HCT116 (cell line): ENCODE results near the gene TMEM132D. TPM values are rescaled to one million over a fixed set of nuclear protein-coding genes. Genes with fewer than 3 reads are reported as not detected.

Experiments
- ATAC-seq: fragments of 200-7000 bp; cut with Tn5 transposase; 2 replicates; pipeline ENCODE4 v1.9.1; 2020; ENCODE audit warnings: mild to moderate bottlenecking, moderate library complexity
- BruUV-seq: library from RNA; stranded (reverse); fragments of 400-500 nt; replicated peaks from 2 replicates; lab custom pipeline; 2021; lab: Mats Ljungman, UMichigan
- CTCF ChIA-PET: fragments of 300-600 bp; sonication (Branson Sonifier 250); formaldehyde crosslinking; loops from one replicate; lab custom pipeline; 2021; ENCODE audit warnings: antibody characterized with exemption; lab: Charles Lee
- POLR2A ChIA-PET: fragments of 300-600, 350-600 bp; sonication (Branson Sonifier 250); formaldehyde crosslinking; loops from one replicate; lab custom pipeline; 2021; ENCODE audit warnings: antibody characterized with exemption; lab: Charles Lee
- RAD21 ChIA-PET, 2 experiments: fragments of 300-600 bp; sonication (Branson Sonifier 250); formaldehyde crosslinking; loops; one replicate each; lab custom pipeline; 2023; ENCODE audit warnings: low total read pairs in 2 of 2; ENCODE audit not compliant: uncharacterized antibody in 2 of 2, unreplicated experiment in 2 of 2, low non-redundant PET in 1 of 2; lab: Charles Lee
- DNase-seq: peaks from one replicate; pipeline ENCODE4 v3.0.0-alpha.2; 2010; ENCODE audit warnings: low read depth, low spot score
- H2AFZ ChIP-seq: fragments of 200-600 bp; shearing (Covaris generic), sonication (generic); 2 replicates; pipeline ENCODE4 v1.6.1; 2017; ENCODE audit warnings: low read depth, mixed run types, mixed read lengths, antibody characterized with exemption, low read length; ENCODE audit not compliant: poor library complexity, severe bottlenecking
- H3K27ac ChIP-seq: 2 replicates; pipeline ENCODE4 v1.5.1; 2012; ENCODE audit warnings: low read depth, low read length
- H3K27me3 ChIP-seq: fragments of 200-600 bp; sonication (generic); 2 replicates; pipeline ENCODE4 v1.6.1; 2016; ENCODE audit warnings: mixed run types, low read length, mixed read lengths; ENCODE audit not compliant: insufficient read depth
- H3K36me3 ChIP-seq, 2 experiments: fragments of 200-500 bp in 1 of 2; fragments of 200-600 bp in 1 of 2; sonication (Bioruptor generic) in 1 of 2; sonication (generic) in 1 of 2; 2 replicates each; pipeline versions ENCODE4 v1.5.1 to v1.6.1; 2014 to 2016; ENCODE audit warnings: low read length in 2 of 2, inconsistent platforms in 1 of 2, mixed read lengths in 1 of 2, mixed run types in 1 of 2; ENCODE audit not compliant: insufficient read depth in 2 of 2, control insufficient read depth in 1 of 2
- H3K4me1 ChIP-seq, 2 experiments: fragments of 200-600 bp in 1 of 2; sonication (generic) in 1 of 2; 2 replicates each; pipeline versions ENCODE4 v1.5.1 to v1.6.1; 2012 to 2017; ENCODE audit warnings: low read length in 2 of 2, inconsistent platforms in 1 of 2, mild to moderate bottlenecking in 1 of 2, mixed read lengths in 1 of 2, mixed run types in 1 of 2, moderate library complexity in 1 of 2; ENCODE audit not compliant: insufficient read depth in 2 of 2, control insufficient read depth in 1 of 2
- H3K4me2 ChIP-seq: fragments of 200-600 bp; sonication (generic); 2 replicates; pipeline ENCODE4 v1.6.1; 2017; ENCODE audit warnings: mixed run types, low read length, mixed read lengths
- H3K4me3 ChIP-seq, 2 experiments: fragments of 200-600 bp in 1 of 2; sonication (generic) in 1 of 2; replicated peaks in 1 of 2; 2 replicates each; pipeline ENCODE4 v1.5.1; 2011 to 2016; ENCODE audit warnings: low read length in 2 of 2, control low read depth in 1 of 2, low read depth in 1 of 2, mild to moderate bottlenecking in 1 of 2, mixed read lengths in 1 of 2, mixed run types in 1 of 2
- H3K79me2 ChIP-seq: fragments of 200-600 bp; sonication (generic); 2 replicates; pipeline ENCODE4 v1.6.1; 2017; ENCODE audit warnings: mild to moderate bottlenecking, mixed run types, low read length, moderate library complexity, mixed read lengths; ENCODE audit not compliant: insufficient read depth
- H3K9ac ChIP-seq: fragments of 200-600 bp; sonication (generic); 2 replicates; pipeline ENCODE4 v1.6.1; 2016; ENCODE audit warnings: low read length, mixed read lengths
- H3K9me2 ChIP-seq: fragments of 200-600 bp; sonication (generic), shearing (Covaris generic); 2 replicates; pipeline ENCODE4 v1.6.1; 2017; ENCODE audit warnings: mixed run types, mild to moderate bottlenecking, moderate library complexity; ENCODE audit not compliant: insufficient read depth
- H3K9me3 ChIP-seq, 2 experiments: fragments of 200-500 bp in 1 of 2; fragments of 200-600 bp in 1 of 2; sonication (Bioruptor generic) in 1 of 2; sonication (generic) in 1 of 2; 2 replicates each; pipeline ENCODE4 v1.6.1; 2014 to 2017; ENCODE audit warnings: low read length in 2 of 2, mixed read lengths in 2 of 2, inconsistent platforms in 1 of 2, low read depth in 1 of 2, mild to moderate bottlenecking in 1 of 2, mixed run types in 1 of 2, moderate library complexity in 1 of 2; ENCODE audit not compliant: control insufficient read depth in 1 of 2, insufficient read depth in 1 of 2
- H4K20me1 ChIP-seq: fragments of 200-600 bp; sonication (generic), shearing (Covaris generic); 2 replicates; pipeline ENCODE4 v1.6.1; 2017; ENCODE audit warnings: mixed run types, mild to moderate bottlenecking, moderate library complexity; ENCODE audit not compliant: insufficient read depth
- ATF3 ChIP-seq: IDR thresholded peaks from 2 replicates; pipeline ENCODE4 v1.6.1; 2012
- CBX3 ChIP-seq: IDR thresholded peaks from 2 replicates; pipeline ENCODE4 v1.6.1; 2012; ENCODE audit warnings: low read depth
- CEBPB ChIP-seq: IDR thresholded peaks from 2 replicates; pipeline ENCODE4 v1.6.1; 2012; ENCODE audit warnings: low read depth
- CTCF ChIP-seq, 3 experiments: fragments of 200-600 bp in 1 of 3; sonication (generic) in 1 of 3; IDR thresholded peaks in 2 of 3; conservative IDR thresholded peaks in 1 of 3; 2 replicates each; pipeline ENCODE4 v1.5.1; 2012 to 2017; ENCODE audit warnings: low read depth in 2 of 3, low read length in 2 of 3, antibody characterized with exemption in 1 of 3, borderline replicate concordance in 1 of 3, control low read depth in 1 of 3, mild to moderate bottlenecking in 1 of 3, mixed read lengths in 1 of 3, mixed run types in 1 of 3, moderate library complexity in 1 of 3; ENCODE audit not compliant: insufficient read depth in 1 of 3
- EGR1 ChIP-seq: IDR thresholded peaks from 2 replicates; pipeline ENCODE4 v1.6.1; 2012; ENCODE audit warnings: low read depth
- ELF1 ChIP-seq: IDR thresholded peaks from 2 replicates; pipeline ENCODE4 v1.6.1; 2012; ENCODE audit warnings: low read depth, borderline replicate concordance
- EZH2 ChIP-seq: fragments of 200-600 bp; sonication (generic); IDR thresholded peaks from 2 replicates; pipeline ENCODE4 v1.6.1; 2017; ENCODE audit warnings: antibody characterized with exemption, mixed run types
- EZH2phosphoT487 ChIP-seq: fragments of 200-600 bp; IDR thresholded peaks from 2 replicates; pipeline ENCODE4 v1.6.1; 2018; ENCODE audit warnings: antibody characterized with exemption, borderline replicate concordance
- FOSL1 ChIP-seq: IDR thresholded peaks from 2 replicates; pipeline ENCODE4 v1.6.1; 2012; ENCODE audit warnings: low read depth
- JUND ChIP-seq: IDR thresholded peaks from 2 replicates; pipeline ENCODE4 v1.6.1; 2012
- POLR2A ChIP-seq: IDR thresholded peaks from 2 replicates; pipeline ENCODE4 v1.7.0; 2011; ENCODE audit warnings: borderline replicate concordance; ENCODE audit not compliant: insufficient read depth, insufficient read length; ENCODE audit errors: extremely low read depth
- RAD21 ChIP-seq: IDR thresholded peaks from 2 replicates; pipeline ENCODE4 v1.6.1; 2012; ENCODE audit warnings: low read depth, mild to moderate bottlenecking
- REST ChIP-seq: IDR thresholded peaks from 2 replicates; pipeline ENCODE4 v1.6.1; 2012; ENCODE audit warnings: low read depth
- SIN3A ChIP-seq: IDR thresholded peaks from 2 replicates; pipeline ENCODE4 v1.6.1; 2012; ENCODE audit warnings: low read depth
- SRF ChIP-seq: IDR thresholded peaks from 2 replicates; pipeline ENCODE4 v1.6.1; 2012; ENCODE audit warnings: low read depth
- TCF7L2 ChIP-seq: IDR thresholded peaks from 2 replicates; pipeline ENCODE4 v1.7.0; 2011; ENCODE audit warnings: borderline replicate concordance, inconsistent platforms; ENCODE audit not compliant: insufficient read depth, insufficient read length; ENCODE audit errors: extremely low read depth
- ZFX ChIP-seq: fragments of 450-650 bp; IDR thresholded peaks from 2 replicates; pipeline ENCODE4 v1.6.1; 2017
- intact Hi-C: fragments of 100-400 bp; cut with micrococcal nuclease; formaldehyde crosslinking; loops from 2 replicates; pipeline ENCODE4 v1.10.0; 2022
- total RNA-seq: library from RNA; stranded (reverse); gene quantifications from one replicate; pipeline ENCODE4 v1.2.1, GENCODE V29; 2021; ENCODE audit not compliant: unreplicated experiment

Gene TMEM132D
- total RNA-seq, 1 experiment from 2014 or later = not detected

GRCh38 chr12:129844662-129845220, 59.1 kb downstream of the TMEM132D start:
- Histone ChIP-seq H3K9ac (no peak overlapping the region), H3K27me3 (no peaks in the 10 kb centered on the region), H3K9me3 (peaks cover 9 to 31% of the 10 kb centered on the region in 2 experiments; a peak in 2 of 4 replicates), H3K9me2 (no peaks in the 10 kb centered on the region), H3K4me2 (no peak overlapping the region), H3K4me3 (no peak overlapping the region), H3K79me2 (no peaks in the 10 kb centered on the region), H2AFZ (no peak overlapping the region)
- intact Hi-C loops = no loop called here
- CTCF ChIA-PET = no interaction called here
- no peak for TF ChIP-seq FOSL1
- TF ChIP-seq ZFX = no peak
- TF ChIP-seq, all 23 proteins: peak for 0
- ATAC-seq (no peak), DNase-seq (no peak)
- Histone ChIP-seq H3K27ac (no peak overlapping the region), H3K36me3 (no peaks in the 10 kb centered on the region), H3K4me1 (no peaks in the 10 kb centered on the region), H4K20me1 (no peaks in the 10 kb centered on the region)
- ChIA-PET POLR2A (no interaction called here), RAD21 (no interaction called here)
- no TSS peak for BruUV-seq

GRCh38 chr12:129841251-129841650, 62.6 kb downstream of the TMEM132D start:
- CTCF ChIA-PET = no interaction called here
- no TSS peak for BruUV-seq
- TF ChIP-seq CBX3 (no peak), REST (no peak), ATF3 (no peak), EGR1 (no peak), RAD21 (no peak), TCF7L2 (no peak), ELF1 (no peak), EZH2phosphoT487 (no peak), POLR2A (no peak), JUND (no peak), SIN3A (no peak), EZH2 (no peak), CEBPB (no peak), SRF (no peak), CTCF (IDR thresholded peaks at IDR 0.05 in 2 of 3, conservative IDR thresholded peaks at IDR 0.05 in 1 of 3; ENCODE audit: borderline replicate concordance in 1 of 3, insufficient read depth in 1 of 3, low read depth in 2 of 3, low read length in 2 of 3) (no peak)

More at GRCh38 chr12:129841251-129841650, 62.6 kb downstream of the TMEM132D start:
- Histone ChIP-seq H3K79me2 (no peaks in the 10 kb centered on the region), H3K27me3 (no peaks in the 10 kb centered on the region), H3K9me3 (peaks cover 5 to 29% of the 10 kb centered on the region in 2 experiments; a peak in 2 of 4 replicates), H3K9me2 (no peaks in the 10 kb centered on the region), H3K27ac (no peak overlapping the region), H3K4me3 (no peak overlapping the region), H3K36me3 (no peaks in the 10 kb centered on the region), H4K20me1 (no peaks in the 10 kb centered on the region), H3K4me2 (no peak overlapping the region), H2AFZ (no peak overlapping the region), H3K9ac (no peak overlapping the region), H3K4me1 (no peaks in the 10 kb centered on the region)
- ATAC-seq (no peak), DNase-seq (no peak)
- POLR2A ChIA-PET = no interaction called here
- RAD21 ChIA-PET = no interaction called here
- intact Hi-C loops = no loop called here
